HG02623 (cell line): ENCODE data around the gene KRT25.

ENCODE experiments used
- ATAC-seq: cut with Tn5 transposase; IDR thresholded peaks from one replicate; pipeline ENCODE4 v1.9.1; 2021; ENCODE audit warnings: moderate library complexity; ENCODE audit not compliant: unreplicated experiment

Gene KRT25

GRCh38 chr17:40699371-40699770, 55.8 kb downstream of the KRT25 start:
- no peak for ATAC-seq
